ENCODE results near the gene LRRC7.

DNA sequence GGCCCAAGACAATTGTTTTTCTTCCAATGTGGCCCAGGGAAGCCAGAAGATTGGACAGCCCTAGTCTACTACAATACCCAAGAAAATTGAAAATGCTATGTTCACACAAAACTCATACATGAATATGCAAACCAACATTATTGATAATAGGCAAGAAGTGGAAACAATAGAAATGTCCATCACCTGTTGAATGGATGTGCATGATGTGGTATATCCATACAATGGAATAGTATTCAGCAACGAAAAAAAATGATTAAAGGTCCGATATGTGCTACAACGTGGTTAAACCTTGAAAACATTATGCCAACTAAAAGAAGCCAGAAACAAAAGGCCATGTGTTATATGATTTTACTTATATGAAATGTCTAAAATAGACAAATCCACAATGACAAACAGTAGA is 375.3 kb downstream of the LRRC7 start:
- TF ChIP-seq, protein P1, sequence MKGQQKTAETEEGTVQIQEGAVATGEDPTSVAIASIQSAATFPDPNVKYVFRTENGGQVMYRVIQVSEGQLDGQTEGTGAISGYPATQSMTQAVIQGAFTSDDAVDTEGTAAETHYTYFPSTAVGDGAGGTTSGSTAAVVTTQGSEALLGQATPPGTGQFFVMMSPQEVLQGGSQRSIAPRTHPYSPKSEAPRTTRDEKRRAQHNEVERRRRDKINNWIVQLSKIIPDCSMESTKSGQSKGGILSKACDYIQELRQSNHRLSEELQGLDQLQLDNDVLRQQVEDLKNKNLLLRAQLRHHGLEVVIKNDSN (IDR thresholded peaks at IDR 0.05; ENCODE audit: borderline replicate concordance, low read depth): no peak
- TF ChIP-seq, protein P2, sequence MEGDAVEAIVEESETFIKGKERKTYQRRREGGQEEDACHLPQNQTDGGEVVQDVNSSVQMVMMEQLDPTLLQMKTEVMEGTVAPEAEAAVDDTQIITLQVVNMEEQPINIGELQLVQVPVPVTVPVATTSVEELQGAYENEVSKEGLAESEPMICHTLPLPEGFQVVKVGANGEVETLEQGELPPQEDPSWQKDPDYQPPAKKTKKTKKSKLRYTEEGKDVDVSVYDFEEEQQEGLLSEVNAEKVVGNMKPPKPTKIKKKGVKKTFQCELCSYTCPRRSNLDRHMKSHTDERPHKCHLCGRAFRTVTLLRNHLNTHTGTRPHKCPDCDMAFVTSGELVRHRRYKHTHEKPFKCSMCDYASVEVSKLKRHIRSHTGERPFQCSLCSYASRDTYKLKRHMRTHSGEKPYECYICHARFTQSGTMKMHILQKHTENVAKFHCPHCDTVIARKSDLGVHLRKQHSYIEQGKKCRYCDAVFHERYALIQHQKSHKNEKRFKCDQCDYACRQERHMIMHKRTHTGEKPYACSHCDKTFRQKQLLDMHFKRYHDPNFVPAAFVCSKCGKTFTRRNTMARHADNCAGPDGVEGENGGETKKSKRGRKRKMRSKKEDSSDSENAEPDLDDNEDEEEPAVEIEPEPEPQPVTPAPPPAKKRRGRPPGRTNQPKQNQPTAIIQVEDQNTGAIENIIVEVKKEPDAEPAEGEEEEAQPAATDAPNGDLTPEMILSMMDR (IDR thresholded peaks at IDR 0.05): no peak
- TF ChIP-seq FOSL2 (IDR thresholded peaks at IDR 0.05; ENCODE audit: borderline replicate concordance, low read depth) (no peak), GABPA (IDR thresholded peaks at IDR 0.05; ENCODE audit: low read depth) (no peak), POLR2AphosphoS5 (IDR thresholded peaks at IDR 0.05; ENCODE audit: low read depth, low read length) (no peak), EZH2phosphoT487 (IDR thresholded peaks at IDR 0.05; ENCODE audit: borderline replicate concordance, low read depth) (no peak), CHD2 (IDR thresholded peaks at IDR 0.05; ENCODE audit: low read length, partially characterized antibody) (no peak)
- TF ChIP-seq, protein P3, sequence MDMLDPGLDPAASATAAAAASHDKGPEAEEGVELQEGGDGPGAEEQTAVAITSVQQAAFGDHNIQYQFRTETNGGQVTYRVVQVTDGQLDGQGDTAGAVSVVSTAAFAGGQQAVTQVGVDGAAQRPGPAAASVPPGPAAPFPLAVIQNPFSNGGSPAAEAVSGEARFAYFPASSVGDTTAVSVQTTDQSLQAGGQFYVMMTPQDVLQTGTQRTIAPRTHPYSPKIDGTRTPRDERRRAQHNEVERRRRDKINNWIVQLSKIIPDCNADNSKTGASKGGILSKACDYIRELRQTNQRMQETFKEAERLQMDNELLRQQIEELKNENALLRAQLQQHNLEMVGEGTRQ (IDR thresholded peaks at IDR 0.05; ENCODE audit: borderline replicate concordance, low read depth, low read length): no peak

Measured in SK-N-SH (cell line).